ENCODE measurements around the gene CRAT.

GRCh38 chr9:129150672-129151211 lies 40.1 kb upstream of the CRAT start:
- TF ChIP-seq CTCF (optimal IDR thresholded peaks at IDR 0.05 in 1 of 3, IDR thresholded peaks at IDR 0.05 in 1 of 3, conservative IDR thresholded peaks at IDR 0.05 in 1 of 3; ENCODE audit: extremely low read depth in 1 of 3, insufficient read depth in 2 of 3, low read length in 3 of 3) = no peak
- no peak for TF ChIP-seq EZH2 (IDR thresholded peaks at IDR 0.05; ENCODE audit: low read length)

Measured in keratinocyte (primary cell).